ENCODE measurements around the gene SOCS6.
"Not testable (repeated sequence)": the region's sequence is repeated elsewhere in the genome, so short reads cannot be mapped to it uniquely, and the experiment has no call there.

Gene SOCS6, protein sequence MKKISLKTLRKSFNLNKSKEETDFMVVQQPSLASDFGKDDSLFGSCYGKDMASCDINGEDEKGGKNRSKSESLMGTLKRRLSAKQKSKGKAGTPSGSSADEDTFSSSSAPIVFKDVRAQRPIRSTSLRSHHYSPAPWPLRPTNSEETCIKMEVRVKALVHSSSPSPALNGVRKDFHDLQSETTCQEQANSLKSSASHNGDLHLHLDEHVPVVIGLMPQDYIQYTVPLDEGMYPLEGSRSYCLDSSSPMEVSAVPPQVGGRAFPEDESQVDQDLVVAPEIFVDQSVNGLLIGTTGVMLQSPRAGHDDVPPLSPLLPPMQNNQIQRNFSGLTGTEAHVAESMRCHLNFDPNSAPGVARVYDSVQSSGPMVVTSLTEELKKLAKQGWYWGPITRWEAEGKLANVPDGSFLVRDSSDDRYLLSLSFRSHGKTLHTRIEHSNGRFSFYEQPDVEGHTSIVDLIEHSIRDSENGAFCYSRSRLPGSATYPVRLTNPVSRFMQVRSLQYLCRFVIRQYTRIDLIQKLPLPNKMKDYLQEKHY

GRCh38 chr18:70288851-70289328, at the start of gene SOCS6:
SOCS6 (plus strand) TSS chr18:70289045; CDS start chr18:70324669, 35,624 bp downstream.
- no peak for DNase-seq

GRCh38 chr18:70243131-70243929, 45.5 kb upstream of the SOCS6 start:
- no peak for DNase-seq

- DNase-seq, result no peak
Measured at GRCh38 chr18:70246061-70246466, 42.8 kb upstream of the SOCS6 start.

- DNase-seq, result no peak
Measured at GRCh38 chr18:70249118-70249517, 39.7 kb upstream of the SOCS6 start.

GRCh38 chr18:70249861-70250260, 39.0 kb upstream of the SOCS6 start:
- DNase-seq, result not testable (repeated sequence)

- no peak for DNase-seq
Measured at GRCh38 chr18:70250781-70251180, 38.1 kb upstream of the SOCS6 start.

GRCh38 chr18:70256184-70256583, 32.7 kb upstream of the SOCS6 start:
- no peak for DNase-seq

DNA sequence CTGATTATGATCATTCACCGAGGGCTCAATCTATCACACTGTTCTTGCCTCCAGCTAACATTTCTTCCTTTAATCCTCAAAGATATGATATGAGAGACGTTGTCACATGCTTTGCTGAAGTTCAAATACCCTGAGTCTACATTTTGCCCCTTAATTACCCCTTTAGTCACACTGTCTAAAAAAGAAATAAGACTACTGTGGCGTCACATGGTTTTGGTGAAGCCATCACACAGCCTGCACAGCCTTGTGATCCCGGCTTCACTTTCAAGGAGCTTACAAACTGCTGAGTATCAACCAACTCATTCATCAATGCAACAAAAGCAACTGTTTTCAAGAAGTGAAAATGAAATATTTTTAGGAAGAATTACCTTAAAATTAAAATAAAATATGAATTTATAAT, 31.9 kb upstream of the SOCS6 start:
- no peak for DNase-seq

DNA sequence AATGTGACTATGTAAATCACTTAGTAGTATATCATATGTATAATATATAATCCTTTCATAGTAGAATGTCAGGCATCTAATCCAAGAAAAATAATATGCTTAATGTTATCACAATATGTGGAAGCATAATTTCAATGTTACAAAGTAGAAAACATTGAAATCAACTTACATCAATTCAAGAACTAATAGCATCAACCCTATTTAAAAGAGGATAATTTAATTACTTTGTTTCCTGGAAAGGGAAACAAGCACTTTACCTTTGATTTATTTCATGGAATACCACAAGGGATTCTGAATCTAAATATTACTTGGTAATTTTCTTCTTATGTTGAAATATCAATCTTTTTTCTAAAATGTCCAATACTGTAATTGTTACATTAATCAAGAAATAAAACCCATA, 30.6 kb upstream of the SOCS6 start:
- no peak for DNase-seq

- no peak for DNase-seq
Measured at GRCh38 chr18:70260683-70261082, 28.2 kb upstream of the SOCS6 start.

DNA sequence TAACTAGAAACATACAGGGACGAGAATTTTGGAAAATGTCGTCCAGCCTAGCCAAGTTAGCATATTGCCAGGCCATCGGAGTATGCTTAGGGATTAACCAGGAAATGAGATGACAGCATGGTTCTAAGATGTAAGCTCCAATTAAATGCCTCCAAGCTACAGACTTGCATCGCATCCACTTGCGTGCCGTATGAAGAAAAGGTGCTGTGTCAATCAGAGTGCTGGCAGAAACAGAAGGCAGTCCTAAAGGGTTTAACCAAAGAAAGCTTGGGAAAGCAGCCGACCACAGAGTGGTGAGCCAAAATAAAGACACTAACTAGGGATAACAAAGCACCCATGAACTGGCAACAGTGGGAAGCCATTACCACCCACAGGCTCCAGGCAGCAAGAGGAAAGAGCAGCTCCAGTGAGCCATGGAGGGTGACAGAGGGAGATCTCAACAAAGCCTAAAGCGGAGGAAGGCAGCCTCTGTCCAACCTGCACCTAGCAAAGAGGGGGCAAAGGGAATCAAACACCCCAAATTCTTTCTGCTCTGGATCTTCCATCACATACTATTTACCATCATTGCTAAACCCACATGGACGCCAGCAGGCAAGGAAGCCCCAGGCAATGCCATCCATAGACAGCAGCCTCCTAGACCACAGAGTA, 27.6 kb upstream of the SOCS6 start:
- DNase-seq, result no peak

GRCh38 chr18:70263336-70263735, 25.5 kb upstream of the SOCS6 start:
- no peak for DNase-seq

DNA sequence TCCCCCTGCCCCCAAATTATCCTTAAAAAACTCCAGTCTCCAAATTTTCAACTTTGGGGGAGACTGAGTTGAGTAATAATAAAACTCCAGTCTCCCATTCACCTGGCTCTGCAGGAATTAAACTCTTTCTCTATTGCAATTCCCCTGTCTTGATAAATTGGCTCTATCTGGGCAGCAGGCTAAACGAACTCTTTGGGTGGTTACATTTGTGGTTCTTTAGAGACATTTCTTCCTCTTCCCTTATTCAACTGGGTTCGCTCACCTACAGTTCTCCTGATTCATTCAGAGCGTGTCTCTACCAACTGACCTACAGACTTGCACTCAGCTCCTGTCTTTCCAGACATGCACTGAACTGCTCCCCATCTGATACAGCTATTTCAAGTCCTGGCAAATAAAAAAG, 17.1 kb upstream of the SOCS6 start:
- no peak for DNase-seq

GRCh38 chr18:70273021-70273420, 15.8 kb upstream of the SOCS6 start:
- no peak for DNase-seq

DNA sequence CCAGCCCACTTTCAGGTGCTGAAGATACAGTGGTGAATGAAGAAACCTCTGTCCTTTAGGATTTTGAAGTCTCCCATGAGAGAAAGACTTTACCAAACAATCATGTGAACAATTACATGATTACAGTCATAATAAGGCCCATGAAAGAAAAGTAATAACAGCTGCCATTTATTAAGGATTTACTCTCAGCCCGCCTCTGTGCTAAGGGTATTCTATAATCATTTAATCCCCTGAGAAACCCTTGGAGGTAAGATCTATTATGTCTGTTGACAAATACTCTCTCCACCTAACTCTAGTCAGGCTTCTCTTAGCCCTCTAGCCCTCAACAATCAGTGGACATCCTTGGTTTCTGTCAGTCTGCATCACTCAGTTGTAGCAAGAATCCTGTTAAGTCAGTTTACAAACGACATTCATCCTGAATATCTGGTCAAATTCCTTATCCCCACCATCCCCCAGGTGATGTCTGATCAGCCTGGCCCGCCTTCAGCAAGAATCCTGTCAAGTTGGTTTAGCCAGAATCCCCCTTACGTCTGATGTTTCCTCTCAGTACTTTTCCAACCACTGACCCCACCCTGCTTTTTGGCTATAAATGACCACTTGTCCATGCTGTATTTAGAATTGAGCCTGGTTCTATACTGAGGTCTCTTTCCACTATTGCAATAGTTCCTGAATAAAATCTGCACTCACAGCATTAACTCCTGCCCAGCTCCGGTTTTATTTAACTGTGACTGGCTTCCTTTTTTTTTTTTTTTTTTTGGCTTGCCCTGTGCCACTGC, 12.2 kb upstream of the SOCS6 start:
- DNase-seq, result no peak

DNA sequence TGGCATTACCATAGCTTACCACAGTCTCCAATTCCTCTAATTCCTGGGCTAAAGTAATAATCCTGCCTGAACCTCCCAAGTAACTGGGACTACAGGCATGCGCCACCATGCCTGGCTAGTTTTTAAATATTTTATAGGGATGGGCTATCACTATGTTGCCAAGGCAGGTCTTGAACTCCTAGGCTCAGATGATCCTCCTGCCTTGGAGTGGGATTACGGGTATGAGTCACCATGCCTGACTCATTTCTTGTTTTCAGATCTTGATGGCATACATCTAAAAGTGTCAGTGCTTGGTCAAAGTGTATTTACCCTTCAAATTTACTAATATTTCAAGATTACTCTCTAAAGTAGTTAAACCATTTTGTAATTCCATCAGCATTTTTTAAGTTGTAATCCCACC, 9.4 kb upstream of the SOCS6 start:
- DNase-seq, result no peak

DNA sequence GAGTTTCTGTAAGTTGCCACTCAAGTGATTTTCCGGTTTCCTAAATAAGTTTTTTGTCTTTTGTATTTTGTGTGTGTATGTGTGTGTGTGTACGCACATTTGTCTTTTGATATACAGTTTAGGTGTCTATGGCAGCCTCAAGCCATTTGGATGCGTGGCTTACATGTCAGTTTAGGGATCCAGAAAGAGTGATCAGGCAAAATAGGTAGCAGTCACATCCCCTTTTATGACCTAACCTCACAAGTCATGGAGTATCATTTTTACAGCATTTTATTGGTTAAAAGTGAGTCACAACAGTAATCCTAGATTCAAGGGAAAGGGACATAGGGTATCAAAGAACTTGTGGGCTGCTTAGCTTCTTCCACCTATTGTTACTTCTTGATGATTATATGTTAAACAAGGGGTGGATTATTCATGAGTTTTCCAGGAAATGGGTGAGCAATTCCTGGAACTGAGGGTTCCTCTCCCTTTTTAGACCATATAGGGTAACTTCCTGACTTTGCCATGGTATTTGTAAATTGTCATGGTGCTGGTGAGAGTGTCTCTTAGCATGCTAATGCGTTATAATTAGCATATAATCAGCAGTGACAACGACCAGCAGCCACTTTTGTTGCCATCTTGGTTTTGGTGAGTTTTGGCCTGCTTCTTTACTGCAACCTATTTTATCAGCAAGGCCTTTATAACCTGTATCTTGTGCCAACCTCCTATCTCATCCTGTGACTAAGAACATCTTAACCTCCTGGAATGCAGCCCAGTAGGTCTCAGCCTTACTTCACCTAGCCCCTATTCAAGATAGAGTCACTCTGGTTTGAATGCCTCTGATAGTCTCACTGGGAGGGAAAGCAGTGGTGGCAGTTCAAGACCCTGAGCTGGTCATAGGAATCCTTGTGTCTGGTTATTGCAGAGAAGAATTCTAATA, 8.6 kb upstream of the SOCS6 start:
- no peak for DNase-seq

- no peak for DNase-seq
Measured at GRCh38 chr18:70284976-70285620, 3.7 kb upstream of the SOCS6 start.

DNA sequence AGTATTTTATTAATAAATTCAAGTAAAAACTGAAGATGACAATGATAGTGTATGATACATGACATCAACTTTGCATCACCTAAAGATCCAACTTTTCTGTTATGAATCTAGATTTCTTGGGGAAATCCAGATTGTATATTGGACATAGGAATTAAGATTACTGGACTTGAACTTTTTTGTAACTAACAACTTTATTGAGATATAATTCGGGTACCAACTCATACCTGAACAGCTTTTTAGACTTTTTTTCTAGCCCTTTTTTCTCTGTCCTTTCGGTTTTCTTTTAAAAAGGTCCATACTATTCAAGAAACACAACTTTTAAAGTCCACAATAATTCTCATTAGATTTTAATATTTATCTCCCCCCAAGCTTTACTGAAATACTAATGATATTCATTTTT, 1.1 kb upstream of the SOCS6 start:
- no peak for DNase-seq

GRCh38 chr18:70288171-70288850, 534 bp upstream of the SOCS6 start:
- DNase-seq, result no peak
